Right lung (tissue), 5 donors: ENCODE results near the gene CDC23. TPM values are rescaled to one million over a fixed set of nuclear protein-coding genes. Genes with fewer than 3 reads are reported as not detected.
"Not testable (repeated sequence)": the region's sequence is repeated elsewhere in the genome, so short reads cannot be mapped to it uniquely, and the experiment has no call there.

ENCODE experiments used
- DNase-seq, 2 donors: peaks; one replicate each; pipeline ENCODE4 v3.0.0-alpha.2; 2013
- polyA plus RNA-seq, 5 donors: library from polyadenylated mRNA; unstranded; fragments of 120-200 nt; gene quantifications; one replicate each; pipeline versions ENCODE4 v1.2.1 to v1.2.3, GENCODE V29; 2013; ENCODE audit warnings: inconsistent platforms in 1 of 5, low replicate concordance in 1 of 5; ENCODE audit not compliant: insufficient read length in 5 of 5, insufficient read depth in 1 of 5

CDC23 gene
- polyA plus RNA-seq, 5 donors, result 46.2 to 67.0 (median 59.3) TPM

DNA sequence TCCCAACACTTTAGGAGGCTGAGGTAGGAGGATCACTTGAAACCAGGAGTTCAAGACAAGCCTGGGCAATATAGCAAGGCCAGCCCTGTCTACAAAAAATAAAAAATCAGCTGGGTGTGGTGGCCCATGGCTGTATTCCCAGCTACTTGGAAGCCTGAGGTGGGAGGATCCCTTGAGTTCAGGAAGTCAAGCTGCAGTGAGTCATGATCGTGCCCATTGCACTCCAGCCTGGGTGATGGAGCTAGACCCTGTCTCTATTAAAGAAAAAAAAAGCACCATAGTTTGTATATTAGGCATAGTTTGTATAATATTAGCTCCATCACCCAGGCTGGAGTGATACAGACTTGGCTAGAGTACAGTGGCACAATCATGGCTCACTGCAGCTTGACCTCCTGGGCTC is 64.3 kb downstream of the CDC23 start:
- DNase-seq, result no peak

DNA sequence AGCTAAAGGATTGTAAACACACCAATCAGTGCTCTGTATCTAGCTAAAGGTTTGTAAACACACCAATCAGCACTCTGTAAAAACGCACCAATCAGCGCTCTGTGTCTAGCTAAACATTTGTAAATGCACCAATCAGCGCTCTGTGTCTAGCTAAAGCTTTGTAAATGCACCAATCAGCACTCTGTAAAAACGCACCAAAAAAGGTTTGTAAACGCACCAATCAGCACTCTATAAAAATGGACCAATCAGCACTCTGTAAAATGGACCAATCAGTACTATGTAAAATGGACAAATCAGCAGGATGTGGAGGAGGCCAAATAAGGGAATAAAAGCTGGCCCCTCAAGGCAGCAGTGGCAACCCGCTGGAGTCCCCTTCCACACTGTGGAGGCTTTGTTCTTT is 69.5 kb downstream of the CDC23 start:
- not testable (repeated sequence) for DNase-seq

DNA sequence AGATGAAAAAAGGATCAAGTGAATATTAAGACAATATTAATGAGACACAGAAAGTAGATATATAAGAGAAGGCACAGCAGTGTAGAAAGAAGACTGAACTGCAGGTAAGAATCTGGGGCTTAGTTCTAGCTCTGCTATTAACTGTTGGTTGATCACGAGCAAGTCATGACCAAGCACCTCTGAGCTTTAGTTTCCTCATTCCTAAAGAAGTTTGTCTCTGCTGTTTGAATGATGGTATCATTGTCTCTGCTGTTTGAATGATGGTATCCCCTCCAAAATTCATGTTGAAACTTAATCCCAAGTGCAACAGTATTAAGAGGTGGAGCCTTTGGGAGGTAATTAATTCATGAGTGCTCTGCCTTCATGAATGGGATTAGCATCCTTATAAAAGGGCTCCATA is 71.4 kb downstream of the CDC23 start:
- no peak for DNase-seq

DNA sequence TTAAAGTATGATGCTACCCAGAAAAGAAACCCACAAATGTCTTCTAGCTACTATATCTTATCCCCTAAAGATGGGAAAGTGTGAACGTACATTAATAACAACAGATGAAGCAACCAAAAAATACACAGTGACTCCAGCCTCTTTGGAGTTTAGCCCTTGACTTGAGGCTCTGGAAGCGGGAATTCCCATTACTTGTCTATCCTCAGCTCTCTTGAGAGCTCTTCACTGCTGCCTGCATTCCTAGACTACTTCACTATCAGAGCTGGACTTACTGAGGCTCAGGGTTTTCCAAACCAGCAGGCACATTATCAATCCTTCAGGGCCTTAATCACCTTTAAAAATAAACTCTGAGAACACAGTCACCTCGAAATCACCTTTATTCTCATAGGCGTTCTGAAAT is 72.9 kb downstream of the CDC23 start:
- DNase-seq, result no peak

DNA sequence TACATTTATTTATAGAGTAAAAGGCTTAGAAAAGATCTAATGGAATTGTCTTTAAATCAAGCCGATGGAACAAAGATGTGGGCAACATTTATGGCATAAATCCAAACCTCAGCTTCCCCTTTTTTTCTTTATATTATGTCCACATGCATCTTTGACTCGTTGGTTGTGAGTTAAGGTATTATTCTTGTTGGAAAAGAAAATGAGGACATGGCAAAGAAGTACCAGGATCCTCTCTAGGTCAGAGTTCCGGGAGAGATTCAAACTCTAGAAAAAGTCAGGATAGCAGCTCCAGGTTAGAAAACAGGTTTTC is 73.4 kb downstream of the CDC23 start:
- no peak for DNase-seq

DNA sequence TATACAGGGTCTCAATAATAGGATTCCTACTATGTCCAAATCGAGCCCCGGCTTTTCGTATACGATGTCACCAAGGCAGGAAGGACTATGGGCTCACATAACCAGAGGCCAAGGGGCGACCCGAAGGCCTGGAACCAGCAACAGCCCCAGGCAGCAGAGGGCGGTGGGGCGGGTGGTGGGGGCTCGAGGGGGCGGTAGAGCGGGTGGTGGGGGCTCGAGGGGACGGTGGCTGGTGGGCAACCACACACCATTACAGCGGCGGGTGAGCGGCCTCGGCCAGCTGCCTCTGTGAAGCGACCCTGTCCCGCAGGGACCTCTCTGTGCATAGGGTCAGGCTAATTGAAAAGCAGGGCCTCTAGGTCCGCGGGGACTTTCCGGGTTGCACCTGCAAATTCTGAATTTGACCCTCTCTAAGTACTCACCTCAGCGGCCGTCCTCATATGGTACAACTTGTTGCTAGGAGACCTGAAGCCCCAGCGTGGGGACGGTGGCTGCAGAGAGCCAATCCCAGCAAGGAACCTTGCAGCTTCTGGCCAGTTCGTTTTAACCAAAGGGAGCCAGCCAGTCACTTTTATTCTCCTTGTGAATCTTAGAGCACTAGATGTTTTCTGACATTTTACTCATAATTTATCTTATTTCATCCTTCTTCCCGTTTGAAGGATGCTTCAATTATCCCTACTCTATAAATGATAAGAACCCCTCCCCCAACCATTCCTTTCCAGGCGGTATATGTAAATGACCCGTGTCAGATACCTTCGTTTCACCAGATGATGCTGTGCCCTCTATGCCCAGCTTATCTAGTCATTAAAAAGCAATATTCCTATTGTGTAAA is 74.0 kb downstream of the CDC23 start, which contains the start of gene NME5:
Gene NME5 (minus strand): TSS at position 480 of the 832 bp plus-strand sequence. CDS start 648 bp downstream, outside the sequence.
- DNase-seq, result peak; percentile 46 to 62

Other genes with a start within 250 kb of the CDC23 start
- 10 to 100 TPM; 30.5 to 58.9 (median 51.2) TPM for gene FAM13B, start 180.2 kb downstream of the CDC23 start, polyA plus RNA-seq
- not detected for gene WNT8A, start 129.3 kb downstream of the CDC23 start, polyA plus RNA-seq
- gene NME5, start 73.9 kb downstream of the CDC23 start, polyA plus RNA-seq, result 10 to 100 TPM; 10.2 to 12.1 (median 10.7) TPM
- gene BRD8, start 34.7 kb downstream of the CDC23 start, polyA plus RNA-seq, result 100 to 1,000 TPM; 107 to 197 (median 186) TPM
- 10 to 100 TPM; 32.3 to 94.5 (median 49.2) TPM for gene KIF20A, start 34.2 kb downstream of the CDC23 start, polyA plus RNA-seq
- gene GFRA3, start 61.3 kb upstream of the CDC23 start, polyA plus RNA-seq, result 1 to 10 TPM; 2.7 to 5.5 (median 3.2) TPM
- 10 to 100 TPM in 3 of 5 donors, 1 to 10 TPM in 2; 5.7 to 16.4 (median 10.2) TPM for gene CDC25C, start 118.5 kb upstream of the CDC23 start, polyA plus RNA-seq
- gene FAM53C, start 124.9 kb upstream of the CDC23 start, polyA plus RNA-seq, result 10 to 100 TPM; 37.8 to 46.9 (median 40.3) TPM
- 10 to 100 TPM; 58.7 to 86.0 (median 76.6) TPM for gene KDM3B, start 139.4 kb upstream of the CDC23 start, polyA plus RNA-seq
- gene REEP2, start 225.7 kb upstream of the CDC23 start, polyA plus RNA-seq, result 1 to 10 TPM; 1.5 to 2.4 (median 1.9) TPM